Measurements from ENCODE around the gene TTC7B.

GRCh38 chr14:90583916-90584605, 232.2 kb downstream of the TTC7B start:
- TF ChIP-seq CTCF (CRISPR knock-in tag; IDR thresholded peaks at IDR 0.05) = no peak
- TF ChIP-seq ARID3A (IDR thresholded peaks at IDR 0.05; ENCODE audit: low read depth, low read length) = no peak
- TF ChIP-seq EZH2 (conservative IDR thresholded peaks at IDR 0.05; ENCODE audit: low read depth, low read length) = no peak
- TF ChIP-seq, protein P1, sequence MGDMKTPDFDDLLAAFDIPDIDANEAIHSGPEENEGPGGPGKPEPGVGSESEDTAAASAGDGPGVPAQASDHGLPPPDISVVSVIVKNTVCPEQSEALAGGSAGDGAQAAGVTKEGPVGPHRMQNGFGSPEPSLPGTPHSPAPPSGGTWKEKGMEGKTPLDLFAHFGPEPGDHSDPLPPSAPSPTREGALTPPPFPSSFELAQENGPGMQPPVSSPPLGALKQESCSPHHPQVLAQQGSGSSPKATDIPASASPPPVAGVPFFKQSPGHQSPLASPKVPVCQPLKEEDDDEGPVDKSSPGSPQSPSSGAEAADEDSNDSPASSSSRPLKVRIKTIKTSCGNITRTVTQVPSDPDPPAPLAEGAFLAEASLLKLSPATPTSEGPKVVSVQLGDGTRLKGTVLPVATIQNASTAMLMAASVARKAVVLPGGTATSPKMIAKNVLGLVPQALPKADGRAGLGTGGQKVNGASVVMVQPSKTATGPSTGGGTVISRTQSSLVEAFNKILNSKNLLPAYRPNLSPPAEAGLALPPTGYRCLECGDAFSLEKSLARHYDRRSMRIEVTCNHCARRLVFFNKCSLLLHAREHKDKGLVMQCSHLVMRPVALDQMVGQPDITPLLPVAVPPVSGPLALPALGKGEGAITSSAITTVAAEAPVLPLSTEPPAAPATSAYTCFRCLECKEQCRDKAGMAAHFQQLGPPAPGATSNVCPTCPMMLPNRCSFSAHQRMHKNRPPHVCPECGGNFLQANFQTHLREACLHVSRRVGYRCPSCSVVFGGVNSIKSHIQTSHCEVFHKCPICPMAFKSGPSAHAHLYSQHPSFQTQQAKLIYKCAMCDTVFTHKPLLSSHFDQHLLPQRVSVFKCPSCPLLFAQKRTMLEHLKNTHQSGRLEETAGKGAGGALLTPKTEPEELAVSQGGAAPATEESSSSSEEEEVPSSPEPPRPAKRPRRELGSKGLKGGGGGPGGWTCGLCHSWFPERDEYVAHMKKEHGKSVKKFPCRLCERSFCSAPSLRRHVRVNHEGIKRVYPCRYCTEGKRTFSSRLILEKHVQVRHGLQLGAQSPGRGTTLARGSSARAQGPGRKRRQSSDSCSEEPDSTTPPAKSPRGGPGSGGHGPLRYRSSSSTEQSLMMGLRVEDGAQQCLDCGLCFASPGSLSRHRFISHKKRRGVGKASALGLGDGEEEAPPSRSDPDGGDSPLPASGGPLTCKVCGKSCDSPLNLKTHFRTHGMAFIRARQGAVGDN (CRISPR knock-in tag; IDR thresholded peaks at IDR 0.05) = no peak
- no peak for TF ChIP-seq EP300 (IDR thresholded peaks at IDR 0.05; ENCODE audit: low read depth in 2 of 2, low read length in 2 of 2)
- no peak for TF ChIP-seq EP300 (CRISPR knock-in tag; IDR thresholded peaks at IDR 0.05; ENCODE audit: borderline replicate concordance)
- TF ChIP-seq POLR2AphosphoS5 (IDR thresholded peaks at IDR 0.05; ENCODE audit: low read depth, low read length) = no peak
- no peak for TF ChIP-seq PRDM15 (CRISPR knock-in tag; IDR thresholded peaks at IDR 0.05)
- TF ChIP-seq BRF2 (CRISPR knock-in tag; IDR thresholded peaks at IDR 0.05) = no peak
- TF ChIP-seq ZNF407 (CRISPR knock-in tag; IDR thresholded peaks at IDR 0.05; ENCODE audit: not compliant biosample characterization) = no peak
